K562 (cell line): ENCODE results near the gene RARRES2. TPM values are rescaled to one million over a fixed set of nuclear protein-coding genes. Genes with fewer than 3 reads are reported as not detected.
A peak's percentile ranks its signal among the peaks of the same experiment; 100 is the strongest.

Experiments used
- ATF2 ChIP-seq: sonication (generic); formaldehyde crosslinking; IDR thresholded peaks from 2 replicates; pipeline ENCODE4 v1.8.1; 2022; ENCODE audit warnings: missing genetic modification reagents
- C11orf30 ChIP-seq: fragments of 450-650 bp; IDR thresholded peaks from 2 replicates; pipeline ENCODE4 v1.6.1; 2016; ENCODE audit warnings: low read depth, mild to moderate bottlenecking
- L3MBTL2 ChIP-seq: fragments of 450-650 bp; IDR thresholded peaks from 2 replicates; pipeline ENCODE4 v1.6.1; 2016; ENCODE audit warnings: mild to moderate bottlenecking, moderate library complexity
- RBM25 ChIP-seq: fragments of 200-400 bp; formaldehyde crosslinking; IDR thresholded peaks from 2 replicates; pipeline ENCODE4 v1.6.1; 2018; ENCODE audit warnings: low read length, low read depth, moderate library complexity; ENCODE audit not compliant: severe bottlenecking
- SMC3 ChIP-seq: conservative IDR thresholded peaks from 2 replicates; pipeline ENCODE4 v1.6.1; 2011; ENCODE audit warnings: low read depth, low read length, improper control_type of control experiment; ENCODE audit not compliant: insufficient read depth
- ZBTB7A ChIP-seq: IDR thresholded peaks from 2 replicates; pipeline ENCODE4 v1.6.1; 2011; ENCODE audit warnings: low read depth, mild to moderate bottlenecking, low read length, moderate library complexity, borderline replicate concordance; ENCODE audit not compliant: control insufficient read depth
- polyA plus RNA-seq, 8 experiments: library from polyadenylated mRNA; depleted of rRNA in 4 of 8; stranded (reverse) in 5 of 8; unstranded in 3 of 8; fragments of >200 nt; fragmentation: Nextera tagmentation in 2 of 8; fragmentation: Illumina TruSeq in 1 of 8; extraction: Ambion mirVana in 2 of 8; extraction: Trizol in 1 of 8; gene quantifications; 2 replicates each; pipeline versions ENCODE4 v1.2.1 to v1.2.3, GENCODE V29; 2011 to 2014; ENCODE audit warnings: inconsistent platforms in 1 of 8, missing spikeins in 1 of 8
- total RNA-seq, 7 experiments: library from RNA; depleted of rRNA in 6 of 7; stranded (reverse); fragments of >200 nt in 6 of 7; fragmentation: Illumina TruSeq in 2 of 7; extraction: Trizol in 2 of 7; gene quantifications; 2 replicates each; pipeline versions ENCODE4 v1.2.1 to v1.2.3, GENCODE V29; 2011 to 2021; ENCODE audit warnings: low replicate concordance in 1 of 7
- TF ChIP-seq, protein P1 (sequence below): fragments of 450-650 bp; conservative IDR thresholded peaks from 2 replicates; pipeline ENCODE4 v1.6.1; 2016; ENCODE audit warnings: missing genetic modification characterization, low read depth, mild to moderate bottlenecking, control low read depth, missing compliant biosample characterization

The RARRES2 gene
- total and polyA plus RNA-seq, 9 of the 15 experiments (the other 6 are each of a cell fraction or from before 2014, with no cell fraction given): 0.11 to 1.7 (median 0.23) TPM; not detected in 6

- TF ChIP-seq ATF2 (CRISPR knock-in tag) (no peak), C11orf30 (no peak), ZBTB7A (peak; percentile 97), L3MBTL2 (peak; percentile 99), RBM25 (no peak), SMC3 (peak; percentile 53; the same call in 1 of the 2 replicates)
- TF ChIP-seq, protein P1, sequence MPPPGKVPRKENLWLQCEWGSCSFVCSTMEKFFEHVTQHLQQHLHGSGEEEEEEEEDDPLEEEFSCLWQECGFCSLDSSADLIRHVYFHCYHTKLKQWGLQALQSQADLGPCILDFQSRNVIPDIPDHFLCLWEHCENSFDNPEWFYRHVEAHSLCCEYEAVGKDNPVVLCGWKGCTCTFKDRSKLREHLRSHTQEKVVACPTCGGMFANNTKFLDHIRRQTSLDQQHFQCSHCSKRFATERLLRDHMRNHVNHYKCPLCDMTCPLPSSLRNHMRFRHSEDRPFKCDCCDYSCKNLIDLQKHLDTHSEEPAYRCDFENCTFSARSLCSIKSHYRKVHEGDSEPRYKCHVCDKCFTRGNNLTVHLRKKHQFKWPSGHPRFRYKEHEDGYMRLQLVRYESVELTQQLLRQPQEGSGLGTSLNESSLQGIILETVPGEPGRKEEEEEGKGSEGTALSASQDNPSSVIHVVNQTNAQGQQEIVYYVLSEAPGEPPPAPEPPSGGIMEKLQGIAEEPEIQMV (tag): 0 out of 2 replicates have a peak, but pooled peaks have one; percentile 33
These were observed 18.4 kb downstream of the RARRES2 start, which contains the start of the genes ACTR3C and LRRC61 (continued) for GRCh38 chr7:150322833-150323681.
